Heart left ventricle (tissue), 16 donors: ENCODE measurements around the gene HCST. TPM values are rescaled to one million over a fixed set of nuclear protein-coding genes. Genes with fewer than 3 reads are reported as not detected.
A peak's percentile ranks its signal among the peaks of the same experiment; 100 is the strongest.

Experiments used
- ATAC-seq, 4 donors: fragments of 200-7000 bp; cut with Tn5 transposase; one replicate each; pipeline ENCODE4 v1.9.1; 2020 to 2022; ENCODE audit warnings: moderate library complexity in 4 of 4, mild to moderate bottlenecking in 3 of 4, moderate number of reproducible peaks in 1 of 4
- DNase-seq, 5 donors: peaks; one replicate each; pipeline ENCODE4 v3.0.0-alpha.2; 2020
- H3K27ac ChIP-seq, 12 donors: fragments of 200-600 bp; sonication (generic) in 4 of 12; one replicate each; pipeline versions ENCODE4 v1.5.0 to v1.8.0; 2016 to 2022; ENCODE audit warnings: mild to moderate bottlenecking in 2 of 12
- H3K27me3 ChIP-seq, 9 donors: fragments of 200-600 bp; sonication (generic) in 2 of 9; one replicate each; pipeline versions ENCODE4 v1.5.1 to v1.8.0; 2016 to 2022; ENCODE audit warnings: mild to moderate bottlenecking in 3 of 9
- H3K36me3 ChIP-seq, 9 donors: fragments of 200-600 bp; sonication (generic) in 2 of 9; one replicate each; pipeline versions ENCODE4 v1.5.0 to v1.8.0; 2018 to 2022; ENCODE audit warnings: mild to moderate bottlenecking in 2 of 9
- H3K4me1 ChIP-seq, 12 donors: fragments of 200-600 bp; sonication (generic) in 4 of 12; one replicate each; pipeline versions ENCODE4 v1.5.0 to v1.8.0; 2016 to 2022; ENCODE audit warnings: mild to moderate bottlenecking in 3 of 12
- H3K4me3 ChIP-seq, 12 donors: fragments of 200-600 bp; sonication (generic) in 4 of 12; one replicate each; pipeline versions ENCODE4 v1.5.0 to v1.8.0; 2017 to 2022; ENCODE audit warnings: mild to moderate bottlenecking in 9 of 12, moderate library complexity in 4 of 12
- H3K9me3 ChIP-seq, 12 donors: fragments of 200-600 bp; sonication (generic) in 4 of 12; one replicate each; pipeline versions ENCODE4 v1.5.0 to v1.8.0; 2016 to 2022; ENCODE audit warnings: mild to moderate bottlenecking in 1 of 12
- CTCF ChIP-seq, 12 donors: fragments of 200-600 bp; sonication (generic) in 4 of 12; IDR thresholded peaks; one replicate each; pipeline versions ENCODE4 v1.5.0 to v1.8.0; 2018 to 2022; ENCODE audit warnings: antibody characterized with exemption in 12 of 12, mild to moderate bottlenecking in 5 of 12
- POLR2A ChIP-seq, 2 donors: fragments of 450-650 bp; IDR thresholded peaks; one replicate each; pipeline ENCODE4 v1.6.1; 2017; ENCODE audit warnings: antibody characterized with exemption in 2 of 2, mild to moderate bottlenecking in 2 of 2, moderate library complexity in 2 of 2
- WGBS, 4 donors: extraction: QIAGEN DNeasy Blood & Tissue Kit in 2 of 4; methylation state at CpG; one replicate each; pipeline versions ENCODE4 v1.1.5 to v1.1.7; 2013 to 2018; 5-methylcytosine and 5-hydroxymethylcytosine counted together
- intact Hi-C, 10 donors: fragments of 100-400 bp; cut with DNase I; formaldehyde crosslinking; loops; one replicate each; pipeline versions ENCODE4 v1.11.1 to v1.14.2; 2022
- polyA plus RNA-seq, 2 donors: library from polyadenylated mRNA; stranded (reverse); fragments of 200-250 nt; gene quantifications; one replicate each; pipeline ENCODE4 v1.2.3, GENCODE V29; 2013
- total RNA-seq, 9 donors: library from RNA; depleted of rRNA in 2 of 9; stranded (reverse); fragments of >200 nt in 2 of 9; fragmentation: NEBNext Ultra II Directional in 3 of 9; extraction: Animal tissue kit (Norgen Biotek cat#: 25700) in 3 of 9; gene quantifications; one replicate each; pipeline versions ENCODE4 v1.1.0 to v1.2.4, GENCODE V29; 2016 to 2023
- donor health status: ischemic (EF 13 %, LVEDD 7.1; RV severe dilation, severe dysfunction).
- donor health status: healthy with polysubstance abuse.
- donor health status: DM: no; HTN: yes; CAD: no.
- donor health status: DM: no; HTN: no; CAD: no.
- donor health status: ischemic (EF 25% LVEDD 6.9; RV normal size, moderate dysfunction).
- donor health status: ischemic (EF 25% LVEDD 5.7; RV mildly dilated, moderate dysfunction).
- donor health status: healthy.
- donor health status: DM: yes; HTN: yes; CAD: no.
- donor health status: ischemic (EF 35%, LVEDD 5.7; RV mildly dilated, moderate dysfunction).
- donor health status: nonischemic (EF 11% LVEDD 7.7; RV severe dilation, severe dysfunction).
- donor health status: DM: yes; HTN: yes; CAD: no.
- donor health status: PGD.
- donor health status: ischemic (EF 29% LVEDD 5.4; RV normal size, mild dysfunction).
- donor health status: nonischemic (EF 23%, LVEDD 6.1; RV moderate dilation, normal function).

The HCST gene
- total and polyA plus RNA-seq, 11 donors = 2.3 to 31.7 (median 4.7) TPM; not detected in 1

- H3K4me3 ChIP-seq = no peak overlapping the region
- no peak for ATAC-seq
- TF ChIP-seq POLR2A (IDR thresholded peaks at IDR 0.05) (no peak), CTCF (IDR thresholded peaks at IDR 0.05) (no peak)
- intact Hi-C loops = no loop called here
- no peaks in the 10 kb centered on the region for H3K36me3 ChIP-seq
- no peak overlapping the region for H3K27ac ChIP-seq
- peaks cover 32 to 97% (median 64%) of the 10 kb centered on the region in 9 donors for H3K27me3 ChIP-seq
- H3K4me1 ChIP-seq = peaks cover 0 to 22% (median 11%) of the 10 kb centered on the region in 12 donors
- DNase-seq = no peak
- H3K9me3 ChIP-seq = no peaks in the 10 kb centered on the region
- 70 to 87% (median 80%) methylated on average over 2 to 6 of the region's 6 CpGs for WGBS, 4 donors
Observed at GRCh38 chr19:35858311-35858710, 44.0 kb upstream of the HCST start.

- Histone ChIP-seq H3K27ac (no peak overlapping the region), H3K4me1 (peaks cover 0 to 22% (median 11%) of the 10 kb centered on the region in 12 donors), H3K36me3 (no peaks in the 10 kb centered on the region), H3K27me3 (peaks cover 27 to 95% (median 65%) of the 10 kb centered on the region in 9 donors), H3K4me3 (no peak overlapping the region), H3K9me3 (no peaks in the 10 kb centered on the region)
- DNase-seq (no peak), ATAC-seq (no peak)
- intact Hi-C loops = no loop called here
- 63 to 72% (median 67%) methylated on average over 4 of the region's 4 CpGs for WGBS, 4 donors
- no peak for TF ChIP-seq POLR2A (IDR thresholded peaks at IDR 0.05)
- no peak for TF ChIP-seq CTCF (IDR thresholded peaks at IDR 0.05)
Observed at GRCh38 chr19:35859414-35859813, 42.9 kb upstream of the HCST start.

GRCh38 chr19:35860436-35860817 lies 41.9 kb upstream of the HCST start:
- DNase-seq (no peak), ATAC-seq (no peak)
- peaks cover 19 to 90% (median 63%) of the 10 kb centered on the region in 9 donors for H3K27me3 ChIP-seq
- 9 to 14% (median 12%) methylated on average over 9 to 24 of the region's 24 CpGs for WGBS, 4 donors
- peaks cover 0 to 22% (median 11%) of the 10 kb centered on the region in 12 donors for H3K4me1 ChIP-seq
- TF ChIP-seq CTCF (IDR thresholded peaks at IDR 0.05) (no peak), POLR2A (IDR thresholded peaks at IDR 0.05) (no peak)
- no peaks in the 10 kb centered on the region for H3K9me3 ChIP-seq
- no peaks in the 10 kb centered on the region for H3K36me3 ChIP-seq
- H3K4me3 ChIP-seq = no peak overlapping the region
- intact Hi-C loops = no loop called here
- no peak overlapping the region for H3K27ac ChIP-seq

- TF ChIP-seq CTCF (IDR thresholded peaks at IDR 0.05) (no peak), POLR2A (IDR thresholded peaks at IDR 0.05) (no peak)
- no peak overlapping the region for H3K4me3 ChIP-seq
- no peak overlapping the region for H3K27ac ChIP-seq
- 4 to 8% (median 8%) methylated on average over 14 to 55 of the region's 55 CpGs for WGBS, 4 donors
- no peaks in the 10 kb centered on the region for H3K9me3 ChIP-seq
- intact Hi-C loops = no loop called here
- ATAC-seq (peak in 1 of 4 donors; percentile 27), DNase-seq (no peak)
- no peaks in the 10 kb centered on the region for H3K36me3 ChIP-seq
- peaks cover 19 to 90% (median 61%) of the 10 kb centered on the region in 9 donors for H3K27me3 ChIP-seq
- H3K4me1 ChIP-seq = peaks cover 0 to 18% (median 10%) of the 10 kb centered on the region in 12 donors
Observed at GRCh38 chr19:35860818-35861639, 41.3 kb upstream of the HCST start.
